ENCODE measurements around the gene POU2F1. TPM values are rescaled to one million over a fixed set of nuclear protein-coding genes. Genes with fewer than 3 reads are reported as not detected.

Gene POU2F1
- polyA plus RNA-seq, 1 donor from 2014 or later = 10.9 TPM

DNA sequence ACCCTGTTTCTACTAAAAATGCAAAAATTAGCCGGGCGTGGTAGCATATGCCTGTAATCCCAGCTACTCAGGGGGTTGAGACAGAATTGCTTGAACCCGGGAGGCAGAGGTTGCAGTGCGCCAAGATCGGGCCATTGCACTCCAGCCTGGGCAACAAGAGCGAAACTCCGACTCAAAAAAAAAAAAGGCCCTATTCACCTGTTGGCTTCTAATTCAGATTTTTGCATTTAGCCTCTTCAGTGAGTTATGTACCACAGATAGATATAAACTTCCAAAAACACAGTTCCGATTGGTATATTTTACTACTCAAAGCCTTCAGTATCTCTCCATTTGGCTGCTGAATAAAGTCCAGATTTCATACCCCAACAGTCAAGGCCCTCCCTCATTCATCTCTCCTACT, 42.7 kb downstream of the POU2F1 start:
- no peaks in the 10 kb centered on the region for H3K36me3 ChIP-seq (ENCODE audit: insufficient read depth, low read length)
- H3K9ac ChIP-seq (ENCODE audit: low read length) = no peak overlapping the region
- no peak overlapping the region for H3K4me2 ChIP-seq (ENCODE audit: low read length)
- no peaks in the 10 kb centered on the region for H3K9me3 ChIP-seq (ENCODE audit: low read length)
- H4K20me1 ChIP-seq (ENCODE audit: insufficient read depth) = no peaks in the 10 kb centered on the region
- no peaks in the 10 kb centered on the region for H3K9me2 ChIP-seq (ENCODE audit: insufficient read depth, low read length)
- no peaks in the 10 kb centered on the region for H3F3A ChIP-seq (ENCODE audit: insufficient read depth, low read length, poor library complexity, severe bottlenecking)
- H3K27me3 ChIP-seq (ENCODE audit: insufficient read depth, low read depth, low read length) = no peaks in the 10 kb centered on the region
- H3K27ac ChIP-seq (ENCODE audit: low read length) = no peak overlapping the region
- peaks cover 33% of the 10 kb centered on the region for H3K79me2 ChIP-seq (replicated peaks; ENCODE audit: insufficient read depth, low read length)
- no peak overlapping the region for H2AFZ ChIP-seq (ENCODE audit: low read depth, low read length)
- H3K4me3 ChIP-seq (ENCODE audit: low read length) = no peak overlapping the region
- no peak for TF ChIP-seq TAF1 (IDR thresholded peaks at IDR 0.05; ENCODE audit: low read depth)
- TF ChIP-seq, protein P1, sequence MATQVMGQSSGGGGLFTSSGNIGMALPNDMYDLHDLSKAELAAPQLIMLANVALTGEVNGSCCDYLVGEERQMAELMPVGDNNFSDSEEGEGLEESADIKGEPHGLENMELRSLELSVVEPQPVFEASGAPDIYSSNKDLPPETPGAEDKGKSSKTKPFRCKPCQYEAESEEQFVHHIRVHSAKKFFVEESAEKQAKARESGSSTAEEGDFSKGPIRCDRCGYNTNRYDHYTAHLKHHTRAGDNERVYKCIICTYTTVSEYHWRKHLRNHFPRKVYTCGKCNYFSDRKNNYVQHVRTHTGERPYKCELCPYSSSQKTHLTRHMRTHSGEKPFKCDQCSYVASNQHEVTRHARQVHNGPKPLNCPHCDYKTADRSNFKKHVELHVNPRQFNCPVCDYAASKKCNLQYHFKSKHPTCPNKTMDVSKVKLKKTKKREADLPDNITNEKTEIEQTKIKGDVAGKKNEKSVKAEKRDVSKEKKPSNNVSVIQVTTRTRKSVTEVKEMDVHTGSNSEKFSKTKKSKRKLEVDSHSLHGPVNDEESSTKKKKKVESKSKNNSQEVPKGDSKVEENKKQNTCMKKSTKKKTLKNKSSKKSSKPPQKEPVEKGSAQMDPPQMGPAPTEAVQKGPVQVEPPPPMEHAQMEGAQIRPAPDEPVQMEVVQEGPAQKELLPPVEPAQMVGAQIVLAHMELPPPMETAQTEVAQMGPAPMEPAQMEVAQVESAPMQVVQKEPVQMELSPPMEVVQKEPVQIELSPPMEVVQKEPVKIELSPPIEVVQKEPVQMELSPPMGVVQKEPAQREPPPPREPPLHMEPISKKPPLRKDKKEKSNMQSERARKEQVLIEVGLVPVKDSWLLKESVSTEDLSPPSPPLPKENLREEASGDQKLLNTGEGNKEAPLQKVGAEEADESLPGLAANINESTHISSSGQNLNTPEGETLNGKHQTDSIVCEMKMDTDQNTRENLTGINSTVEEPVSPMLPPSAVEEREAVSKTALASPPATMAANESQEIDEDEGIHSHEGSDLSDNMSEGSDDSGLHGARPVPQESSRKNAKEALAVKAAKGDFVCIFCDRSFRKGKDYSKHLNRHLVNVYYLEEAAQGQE (IDR thresholded peaks at IDR 0.05; ENCODE audit: borderline replicate concordance) = no peak

DNA sequence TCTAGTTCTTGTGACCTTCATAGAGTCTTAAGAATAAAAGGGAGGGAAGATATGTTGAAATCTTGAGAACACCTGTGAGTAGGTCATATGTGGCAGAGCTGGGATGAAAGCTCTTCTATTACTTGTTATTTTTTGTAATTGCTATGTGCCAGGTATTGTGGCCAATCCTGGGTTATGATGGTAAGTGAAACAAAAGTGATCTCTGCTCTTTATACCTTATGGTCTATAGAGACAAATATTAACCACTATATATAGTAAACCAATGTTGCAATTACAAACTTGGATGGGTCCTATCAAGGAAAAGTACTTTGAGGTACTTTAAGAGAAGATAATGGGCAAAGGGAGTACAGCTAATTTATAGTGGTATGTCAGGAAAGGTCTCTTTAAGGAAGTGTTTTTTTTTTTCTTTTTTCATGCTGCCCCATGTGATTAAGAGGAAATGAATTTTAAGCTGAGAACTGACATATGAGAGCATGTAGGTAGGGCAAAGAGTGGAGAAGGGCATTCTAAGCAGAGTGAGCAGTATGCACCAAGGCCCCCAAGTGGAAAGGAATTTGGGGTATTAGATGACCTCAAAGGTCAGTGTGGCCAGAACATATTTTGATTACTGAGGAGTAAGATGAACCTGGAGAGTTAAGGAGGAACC, 43.3 kb downstream of the POU2F1 start:
- Histone ChIP-seq H3K4me3 (ENCODE audit: low read length) (no peak overlapping the region), H4K20me1 (ENCODE audit: insufficient read depth) (no peaks in the 10 kb centered on the region), H3K27me3 (ENCODE audit: insufficient read depth, low read depth, low read length) (no peaks in the 10 kb centered on the region), H3K9me3 (ENCODE audit: low read length) (no peaks in the 10 kb centered on the region), H3K36me3 (ENCODE audit: insufficient read depth, low read length) (no peaks in the 10 kb centered on the region), H3K79me2 (replicated peaks; ENCODE audit: insufficient read depth, low read length) (peaks cover 28% of the 10 kb centered on the region), H3K9ac (ENCODE audit: low read length) (no peak overlapping the region), H3K9me2 (ENCODE audit: insufficient read depth, low read length) (no peaks in the 10 kb centered on the region), H3K27ac (ENCODE audit: low read length) (no peak overlapping the region), H2AFZ (ENCODE audit: low read depth, low read length) (no peak overlapping the region), H3K4me2 (ENCODE audit: low read length) (no peak overlapping the region), H3F3A (ENCODE audit: insufficient read depth, low read length, poor library complexity, severe bottlenecking) (no peaks in the 10 kb centered on the region)
- TF ChIP-seq TAF1 (IDR thresholded peaks at IDR 0.05; ENCODE audit: low read depth) = no peak
- no peak for TF ChIP-seq EZH2 (IDR thresholded peaks at IDR 0.05; ENCODE audit: borderline replicate concordance, insufficient read depth, low read length, poor library complexity, severe bottlenecking)

DNA sequence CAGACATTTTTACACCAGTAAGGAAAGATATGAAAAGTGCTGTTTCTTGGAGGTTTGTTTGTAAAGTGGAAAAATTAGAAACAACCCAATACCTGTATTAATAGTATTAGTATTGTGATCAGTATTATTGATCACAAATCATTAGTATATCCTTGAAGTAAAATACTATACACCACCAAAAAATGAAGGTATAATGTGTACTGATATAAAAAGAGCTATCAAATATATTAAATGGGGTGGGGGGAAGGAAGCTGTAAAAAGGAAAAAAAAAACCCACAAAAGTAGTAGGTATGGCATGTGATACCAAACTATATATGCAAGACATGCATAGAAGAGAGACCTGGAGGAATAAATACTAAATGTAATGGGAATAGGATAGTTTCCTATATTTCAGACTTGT, 46.3 kb downstream of the POU2F1 start:
- TF ChIP-seq, protein P1 (IDR thresholded peaks at IDR 0.05; ENCODE audit: borderline replicate concordance) = no peak
- TF ChIP-seq SMC3 (conservative IDR thresholded peaks at IDR 0.05; ENCODE audit: poor library complexity) (no peak), TAF1 (IDR thresholded peaks at IDR 0.05; ENCODE audit: low read depth) (no peak), RAD21 (conservative IDR thresholded peaks at IDR 0.05) (no peak), EP300 (conservative IDR thresholded peaks at IDR 0.05; ENCODE audit: poor library complexity, severe bottlenecking) (no peak), EZH2 (IDR thresholded peaks at IDR 0.05; ENCODE audit: borderline replicate concordance, insufficient read depth, low read length, poor library complexity, severe bottlenecking) (no peak), POLR2AphosphoS5 (IDR thresholded peaks at IDR 0.05) (no peak), MXI1 (conservative IDR thresholded peaks at IDR 0.05; ENCODE audit: poor library complexity, severe bottlenecking) (no peak)
- TF ChIP-seq, protein P2, sequence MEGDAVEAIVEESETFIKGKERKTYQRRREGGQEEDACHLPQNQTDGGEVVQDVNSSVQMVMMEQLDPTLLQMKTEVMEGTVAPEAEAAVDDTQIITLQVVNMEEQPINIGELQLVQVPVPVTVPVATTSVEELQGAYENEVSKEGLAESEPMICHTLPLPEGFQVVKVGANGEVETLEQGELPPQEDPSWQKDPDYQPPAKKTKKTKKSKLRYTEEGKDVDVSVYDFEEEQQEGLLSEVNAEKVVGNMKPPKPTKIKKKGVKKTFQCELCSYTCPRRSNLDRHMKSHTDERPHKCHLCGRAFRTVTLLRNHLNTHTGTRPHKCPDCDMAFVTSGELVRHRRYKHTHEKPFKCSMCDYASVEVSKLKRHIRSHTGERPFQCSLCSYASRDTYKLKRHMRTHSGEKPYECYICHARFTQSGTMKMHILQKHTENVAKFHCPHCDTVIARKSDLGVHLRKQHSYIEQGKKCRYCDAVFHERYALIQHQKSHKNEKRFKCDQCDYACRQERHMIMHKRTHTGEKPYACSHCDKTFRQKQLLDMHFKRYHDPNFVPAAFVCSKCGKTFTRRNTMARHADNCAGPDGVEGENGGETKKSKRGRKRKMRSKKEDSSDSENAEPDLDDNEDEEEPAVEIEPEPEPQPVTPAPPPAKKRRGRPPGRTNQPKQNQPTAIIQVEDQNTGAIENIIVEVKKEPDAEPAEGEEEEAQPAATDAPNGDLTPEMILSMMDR (IDR thresholded peaks at IDR 0.05; ENCODE audit: poor library complexity, severe bottlenecking) = no peak
- Histone ChIP-seq H3K79me2 (replicated peaks; ENCODE audit: insufficient read depth, low read length) (peaks cover 28% of the 10 kb centered on the region), H3K9me3 (ENCODE audit: low read length) (no peaks in the 10 kb centered on the region), H3K4me2 (ENCODE audit: low read length) (no peak overlapping the region), H3K9ac (ENCODE audit: low read length) (no peak overlapping the region), H3K27me3 (ENCODE audit: insufficient read depth, low read depth, low read length) (no peaks in the 10 kb centered on the region), H3K36me3 (ENCODE audit: insufficient read depth, low read length) (no peaks in the 10 kb centered on the region), H2AFZ (ENCODE audit: low read depth, low read length) (no peak overlapping the region), H4K20me1 (ENCODE audit: insufficient read depth) (no peaks in the 10 kb centered on the region), H3K4me3 (ENCODE audit: low read length) (no peak overlapping the region), H3F3A (ENCODE audit: insufficient read depth, low read length, poor library complexity, severe bottlenecking) (no peaks in the 10 kb centered on the region), H3K9me2 (ENCODE audit: insufficient read depth, low read length) (no peaks in the 10 kb centered on the region), H3K27ac (ENCODE audit: low read length) (no peak overlapping the region)
